ENCODE measurements around the gene ETV1.

Gene ETV1

DNA sequence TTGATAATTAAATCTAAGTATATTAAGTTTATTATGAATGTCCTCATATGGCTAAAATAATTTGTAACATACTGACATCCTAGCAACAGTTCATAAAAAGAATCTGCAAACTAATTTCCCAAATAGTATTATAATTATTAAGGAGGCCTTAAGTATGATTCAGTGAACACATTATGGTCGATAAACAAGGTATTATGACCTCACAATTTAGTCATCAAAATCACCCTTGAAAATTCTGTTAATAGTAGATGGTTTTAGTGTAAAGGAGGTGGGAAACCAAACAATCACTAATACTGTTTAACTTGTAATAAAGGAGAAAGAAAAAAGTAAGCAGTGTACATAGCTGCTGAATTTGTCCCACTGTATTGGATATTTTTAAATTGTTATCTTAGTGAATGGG, 2.1 kb downstream of the ETV1 start:
- DNase-seq (ENCODE audit: low read depth in 1 of 2, low spot score in 1 of 2): no peak

GRCh38 chr7:13986208-13986607, 3.3 kb downstream of the ETV1 start:
- DNase-seq (ENCODE audit: low read depth in 1 of 2, low spot score in 1 of 2): no peak

- no peak for DNase-seq (ENCODE audit: low read depth in 1 of 2, low spot score in 1 of 2)
These were observed 4.4 kb downstream of the ETV1 start for GRCh38 chr7:13984831-13985685.

DNA sequence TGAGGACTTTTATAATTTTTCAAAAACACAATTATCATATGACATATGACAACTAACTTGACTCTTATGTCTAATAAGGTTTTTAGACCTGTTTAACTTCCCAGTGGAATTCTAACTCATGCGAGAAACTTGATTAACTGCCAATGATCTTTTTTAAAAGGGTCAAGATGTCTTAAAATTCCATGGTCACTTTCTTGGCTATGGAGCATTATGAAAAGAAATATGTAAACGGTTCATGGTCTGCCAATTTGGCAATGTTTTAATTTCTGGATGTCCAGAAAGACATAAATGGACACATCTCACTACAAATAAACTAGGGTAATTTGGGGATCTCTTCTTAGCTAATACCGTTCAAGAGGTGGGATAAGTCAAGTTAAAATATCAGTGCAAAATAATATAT, 5.4 kb downstream of the ETV1 start:
- DNase-seq (ENCODE audit: low read depth in 1 of 2, low spot score in 1 of 2): no peak

- DNase-seq (ENCODE audit: low read depth in 1 of 2, low spot score in 1 of 2): no peak
These were observed 6.4 kb downstream of the ETV1 start for GRCh38 chr7:13982940-13983677.

DNA sequence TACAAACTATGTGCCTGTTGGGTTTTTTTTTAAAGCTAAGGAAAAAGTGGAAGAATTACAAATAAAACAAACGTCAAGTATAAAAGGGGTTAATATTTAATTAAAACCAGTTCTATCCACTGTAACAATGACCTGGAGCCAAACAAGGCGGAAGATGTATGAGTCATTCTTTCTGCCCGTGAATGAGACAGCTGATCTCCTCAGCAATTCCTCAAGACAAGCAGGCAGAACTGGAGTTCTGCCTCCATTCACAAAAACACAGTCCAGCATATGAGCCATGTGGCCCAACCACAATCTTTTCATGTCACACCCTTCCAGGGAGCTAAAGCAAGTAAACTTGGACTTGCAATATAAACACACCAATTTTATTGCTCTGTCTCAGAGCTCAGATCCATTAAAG, 8.4 kb downstream of the ETV1 start:
- DNase-seq (ENCODE audit: low read depth in 1 of 2, low spot score in 1 of 2): no peak

GRCh38 chr7:13980474-13980873, 9.0 kb downstream of the ETV1 start:
- no peak for DNase-seq (ENCODE audit: low read depth in 1 of 2, low spot score in 1 of 2)

DNA sequence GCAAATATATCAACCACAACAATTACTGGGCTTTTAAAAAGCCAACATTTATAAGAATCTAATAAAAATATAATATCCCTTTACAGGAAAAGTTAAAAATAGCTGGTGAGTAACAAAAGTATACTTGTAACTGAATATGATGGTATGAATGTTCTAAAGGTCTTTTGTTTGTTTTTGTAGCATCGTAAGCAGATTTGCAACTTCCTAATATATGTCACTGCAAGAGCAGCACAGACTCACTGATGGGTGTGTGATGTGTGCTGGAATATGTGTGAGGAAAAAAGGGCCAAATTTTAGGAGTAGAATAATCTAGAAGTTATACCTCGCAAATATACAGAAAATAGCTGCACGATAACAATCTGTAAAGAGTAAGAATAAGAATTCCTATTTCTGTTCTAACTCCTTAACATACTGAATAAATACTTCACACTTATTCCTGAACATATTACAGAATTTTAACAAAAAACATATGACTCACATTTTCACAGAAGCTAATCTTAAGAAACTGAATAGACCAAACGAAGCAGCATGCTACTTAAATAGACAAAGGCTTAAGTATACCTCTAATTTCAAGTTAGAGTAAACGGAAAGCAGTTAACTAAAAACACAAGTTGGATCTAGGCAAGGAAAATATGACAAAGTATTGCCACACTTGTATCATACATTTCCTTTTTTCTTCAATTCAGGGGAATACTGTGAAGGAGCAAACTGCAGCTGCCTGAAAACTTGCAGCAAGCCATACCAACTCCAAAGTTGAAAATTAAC, 9.6 kb downstream of the ETV1 start:
- no peak for DNase-seq (ENCODE audit: low read depth in 1 of 2, low spot score in 1 of 2)

- no peak for DNase-seq (ENCODE audit: low read depth in 1 of 2, low spot score in 1 of 2)
These were observed 12.9 kb downstream of the ETV1 start for GRCh38 chr7:13976594-13976993.

DNA sequence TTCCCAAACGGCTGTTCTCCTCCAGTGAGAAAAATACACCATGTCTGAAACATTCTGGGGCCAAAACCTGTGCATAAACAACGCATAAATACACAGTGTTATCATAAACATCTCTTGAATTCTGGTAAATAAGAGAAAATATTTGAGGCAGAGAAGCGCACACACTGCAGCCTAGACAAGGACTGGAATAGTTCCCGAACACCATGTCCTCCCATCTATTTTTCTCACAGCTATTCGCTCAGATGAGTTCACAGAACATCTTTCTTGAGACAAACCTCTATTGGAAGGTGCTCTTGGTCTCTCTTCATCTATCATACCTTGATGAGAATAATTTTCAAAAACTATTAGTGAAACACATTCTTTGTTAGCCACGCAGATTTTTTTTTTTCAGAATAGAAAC, 24.4 kb downstream of the ETV1 start:
- DNase-seq (ENCODE audit: low read depth in 1 of 2, low spot score in 1 of 2): no peak

DNA sequence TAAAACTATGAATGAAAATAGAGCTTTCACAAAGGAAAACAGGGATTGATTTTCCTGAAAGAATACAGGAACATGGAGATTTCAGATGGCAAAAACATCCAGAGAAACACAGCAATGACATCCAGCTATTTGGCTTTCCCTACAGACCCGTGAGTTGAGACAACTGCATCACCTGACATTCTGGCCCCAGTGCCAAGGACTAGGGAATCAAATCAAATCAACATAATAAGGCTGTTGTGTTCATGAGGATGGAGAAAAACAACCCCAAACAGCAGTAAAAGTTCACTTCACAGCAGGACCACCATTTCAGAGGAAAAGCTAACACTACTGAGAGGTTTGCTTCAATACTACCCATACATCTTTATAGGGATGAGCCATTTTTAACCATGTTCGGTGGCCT, 25.5 kb downstream of the ETV1 start:
- DNase-seq (ENCODE audit: low read depth in 1 of 2, low spot score in 1 of 2): no peak

DNA sequence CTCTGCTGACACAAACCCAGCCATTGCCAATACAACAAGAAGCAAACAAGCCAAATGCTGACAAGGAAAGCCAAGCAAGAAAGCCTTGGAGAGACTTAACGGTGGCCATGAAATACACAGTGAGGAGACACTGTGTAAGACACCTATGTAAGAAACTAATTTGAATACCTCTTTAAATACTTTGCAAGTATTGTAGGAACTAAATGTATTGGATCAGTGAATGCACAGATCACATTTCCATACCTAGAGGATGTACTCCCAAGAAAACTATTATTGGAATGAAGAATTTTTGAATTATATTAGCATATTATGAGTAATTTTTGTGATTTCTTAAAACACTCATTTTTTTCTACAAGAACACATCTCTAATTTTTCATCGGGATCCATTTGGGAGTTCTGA, 34.0 kb downstream of the ETV1 start:
- no peak for DNase-seq (ENCODE audit: low read depth in 1 of 2, low spot score in 1 of 2)

DNA sequence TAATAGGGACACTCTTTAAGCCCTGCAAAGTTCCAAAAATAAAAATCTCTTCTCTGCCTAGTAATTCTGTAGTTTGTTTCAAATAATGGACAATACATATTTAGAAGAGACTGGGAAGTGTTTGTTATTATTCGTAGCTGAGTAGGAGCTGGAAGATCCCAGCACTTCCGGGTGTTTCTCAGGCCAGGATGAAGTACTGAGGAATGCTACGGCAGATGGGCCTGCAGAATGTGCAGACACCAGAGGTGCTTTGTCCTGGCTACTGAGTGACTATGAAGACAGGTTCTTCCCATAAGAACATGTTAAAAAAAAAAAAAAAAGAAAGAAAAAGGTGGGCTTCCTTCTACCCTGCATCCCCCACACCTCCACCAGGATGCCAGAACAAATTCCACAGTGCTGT, 36.1 kb downstream of the ETV1 start:
- DNase-seq (ENCODE audit: low read depth in 1 of 2, low spot score in 1 of 2): no peak

DNA sequence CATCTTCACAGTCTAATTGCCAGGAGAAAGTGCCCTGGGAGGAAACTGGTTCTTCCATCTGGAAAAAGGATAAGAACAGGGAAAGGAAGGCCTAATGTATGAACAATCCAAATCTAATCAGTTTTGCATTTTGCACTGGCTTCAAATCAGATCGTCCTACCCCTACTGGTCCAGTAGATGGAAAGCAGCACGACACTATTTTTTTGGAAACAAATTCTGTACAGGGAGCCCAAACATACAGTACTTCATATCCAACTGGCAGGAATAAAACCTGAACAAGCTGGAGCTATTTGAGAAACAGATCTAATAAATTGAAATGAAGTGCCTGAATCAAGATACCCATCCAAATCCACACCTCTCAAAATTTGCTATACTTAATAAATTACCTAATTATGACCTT, 36.5 kb downstream of the ETV1 start:
- DNase-seq (ENCODE audit: low read depth in 1 of 2, low spot score in 1 of 2): no peak

GRCh38 chr7:13949939-13950338, 39.5 kb downstream of the ETV1 start:
- DNase-seq (ENCODE audit: low read depth in 1 of 2, low spot score in 1 of 2): no peak

DNA sequence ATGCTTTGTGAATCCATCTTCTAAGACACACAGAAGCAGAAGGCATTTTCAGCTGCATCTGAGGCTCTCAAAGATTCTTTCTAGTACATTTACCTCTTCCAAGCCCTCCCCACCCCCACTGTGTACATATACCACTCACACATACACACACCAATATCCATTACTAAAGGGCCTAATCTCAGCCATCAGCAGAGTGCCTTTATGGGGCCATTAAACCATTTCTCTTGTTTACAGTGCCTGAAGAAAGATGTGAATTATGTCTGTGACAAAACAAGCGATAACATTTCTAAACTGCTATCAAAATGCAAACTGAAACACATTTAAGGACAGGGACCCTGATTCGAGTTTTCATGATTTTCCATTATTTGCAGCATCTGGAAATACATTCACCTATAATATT, 40.0 kb downstream of the ETV1 start:
- no peak for DNase-seq (ENCODE audit: low read depth in 1 of 2, low spot score in 1 of 2)

- no peak for DNase-seq (ENCODE audit: low read depth in 1 of 2, low spot score in 1 of 2)
These were observed 41.3 kb downstream of the ETV1 start for GRCh38 chr7:13948019-13948801.

DNA sequence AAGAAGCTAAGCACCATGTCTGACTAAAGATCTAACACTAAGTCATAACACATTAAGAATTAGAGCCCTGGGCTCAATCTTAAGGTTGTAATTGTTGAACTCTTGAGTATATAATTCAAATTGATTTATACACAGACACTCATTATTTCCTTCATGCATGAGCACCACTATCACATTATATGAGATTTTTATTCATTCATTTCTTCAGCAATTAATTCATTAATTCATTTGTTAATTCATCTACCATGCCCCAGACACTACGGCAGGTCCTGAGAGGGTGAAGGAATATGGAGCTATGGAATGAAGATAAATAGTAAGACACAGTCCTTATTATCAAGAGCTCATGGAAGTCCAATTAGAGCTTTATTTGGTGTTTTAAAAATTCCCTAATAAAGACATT, 41.9 kb downstream of the ETV1 start:
- no peak for DNase-seq (ENCODE audit: low read depth in 1 of 2, low spot score in 1 of 2)

GRCh38 chr7:13946181-13946580, 43.3 kb downstream of the ETV1 start:
- DNase-seq (ENCODE audit: low read depth in 1 of 2, low spot score in 1 of 2): no peak

- DNase-seq (ENCODE audit: low read depth in 1 of 2, low spot score in 1 of 2): no peak
These were observed 43.8 kb downstream of the ETV1 start for GRCh38 chr7:13945670-13946069.

DNA sequence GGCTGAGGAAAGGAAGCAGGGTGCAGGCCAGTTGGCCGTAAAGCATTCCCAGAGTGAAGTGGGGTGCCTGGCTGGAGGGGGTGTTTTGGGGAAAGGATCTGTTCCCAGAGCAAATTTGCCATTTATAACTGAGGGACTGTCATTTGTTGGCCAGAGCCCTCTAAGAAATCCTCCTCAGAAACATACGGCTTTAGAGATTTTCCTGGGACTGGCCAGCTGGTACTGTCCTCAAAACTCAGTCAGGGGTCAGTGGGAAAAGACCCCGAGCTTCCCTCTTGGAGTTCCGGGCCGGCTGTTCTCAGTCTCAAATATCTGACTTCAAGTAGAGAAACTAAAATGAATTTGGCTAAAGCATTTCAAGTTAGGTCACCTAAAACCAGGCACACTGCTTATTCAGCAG, 55.9 kb downstream of the ETV1 start:
- DNase-seq (ENCODE audit: low read depth in 1 of 2, low spot score in 1 of 2): no peak

Measured in activated CD4-positive, alpha-beta T cell treated with anti-CD3 and anti-CD28 coated beads, Interleukin-2, amount 50 U/mL, for 24 hours (primary cell).